Spleen (tissue), 7 donors: ENCODE results near the gene GDPD3.

Source experiments
- CTCF ChIP-seq, 11 experiments: fragments of 200-600 bp in 7 of 11; fragments of 450-650 bp in 4 of 11; sonication (generic) in 4 of 11; IDR thresholded peaks in 8 of 11; conservative IDR thresholded peaks in 3 of 11; 1 replicate in 7 of 11; 2 replicates in 4 of 11; pipeline versions ENCODE4 v1.4.0 to v1.8.0; 2016 to 2021; ENCODE audit warnings: antibody characterized with exemption in 11 of 11, inconsistent platforms in 4 of 11, mild to moderate bottlenecking in 1 of 11
- POLR2A ChIP-seq, 3 donors: fragments of 450-650 bp; IDR thresholded peaks; one replicate each; pipeline ENCODE4 v1.5.1; 2017; ENCODE audit warnings: antibody characterized with exemption in 3 of 3, mild to moderate bottlenecking in 1 of 3
- POLR2AphosphoS5 ChIP-seq, 3 donors: sonication (generic); formaldehyde crosslinking; IDR thresholded peaks; one replicate each; pipeline ENCODE4 v1.5.1; 2017; ENCODE audit warnings: antibody characterized with exemption in 3 of 3
- donor health status: DM: no; HTN: no; CAD: no; lungs with moderate emphysema.
- donor health status: DM: no; HTN: no; CAD: no.
- donor health status: DM: no; HTN: no; CAD: no.

- no peak for TF ChIP-seq CTCF (IDR thresholded peaks at IDR 0.05 in 8 of 11, conservative IDR thresholded peaks at IDR 0.05 in 3 of 11)
- no peak for TF ChIP-seq POLR2A (IDR thresholded peaks at IDR 0.05)
- peak in 1 of 3 donors; percentile 43 for TF ChIP-seq POLR2AphosphoS5 (IDR thresholded peaks at IDR 0.05)
These were observed 28.1 kb downstream of the GDPD3 start for GRCh38 chr16:30085247-30085646.
